Measurements from ENCODE around the gene IL22RA2.

Gene IL22RA2

DNA sequence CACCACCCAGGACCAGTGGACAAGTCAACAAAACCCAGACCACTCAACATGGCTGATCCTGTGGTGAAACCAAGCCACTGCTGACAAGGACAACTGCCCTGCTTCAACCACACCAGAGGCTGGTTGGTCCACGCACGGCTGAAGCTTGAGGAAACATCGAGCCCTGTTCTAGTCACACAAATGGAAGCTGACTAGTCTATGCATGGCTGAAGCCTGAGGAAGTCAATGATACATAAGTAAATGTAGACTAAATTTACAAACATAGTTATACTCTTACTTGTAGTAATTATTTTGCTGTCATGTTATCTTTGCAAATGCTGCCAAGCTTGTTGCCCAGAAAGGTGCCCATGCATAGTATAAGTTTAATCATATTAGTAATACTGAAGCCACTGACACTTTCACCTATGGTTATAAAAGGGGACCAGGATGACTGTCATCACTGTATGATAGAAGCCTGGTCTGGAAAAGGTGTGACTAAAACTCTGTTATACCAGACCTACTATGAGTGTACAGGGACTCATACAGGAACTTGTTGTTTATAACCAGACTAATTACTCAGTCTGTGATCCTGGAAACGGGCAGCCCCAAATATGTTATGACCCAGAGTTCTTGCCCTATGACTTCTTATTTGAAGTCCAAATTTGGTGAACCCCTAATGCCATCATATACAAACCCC is 5.6 kb downstream of the IL22RA2 start:
- no peak for DNase-seq (ENCODE audit: low read depth in 2 of 2)

DNA sequence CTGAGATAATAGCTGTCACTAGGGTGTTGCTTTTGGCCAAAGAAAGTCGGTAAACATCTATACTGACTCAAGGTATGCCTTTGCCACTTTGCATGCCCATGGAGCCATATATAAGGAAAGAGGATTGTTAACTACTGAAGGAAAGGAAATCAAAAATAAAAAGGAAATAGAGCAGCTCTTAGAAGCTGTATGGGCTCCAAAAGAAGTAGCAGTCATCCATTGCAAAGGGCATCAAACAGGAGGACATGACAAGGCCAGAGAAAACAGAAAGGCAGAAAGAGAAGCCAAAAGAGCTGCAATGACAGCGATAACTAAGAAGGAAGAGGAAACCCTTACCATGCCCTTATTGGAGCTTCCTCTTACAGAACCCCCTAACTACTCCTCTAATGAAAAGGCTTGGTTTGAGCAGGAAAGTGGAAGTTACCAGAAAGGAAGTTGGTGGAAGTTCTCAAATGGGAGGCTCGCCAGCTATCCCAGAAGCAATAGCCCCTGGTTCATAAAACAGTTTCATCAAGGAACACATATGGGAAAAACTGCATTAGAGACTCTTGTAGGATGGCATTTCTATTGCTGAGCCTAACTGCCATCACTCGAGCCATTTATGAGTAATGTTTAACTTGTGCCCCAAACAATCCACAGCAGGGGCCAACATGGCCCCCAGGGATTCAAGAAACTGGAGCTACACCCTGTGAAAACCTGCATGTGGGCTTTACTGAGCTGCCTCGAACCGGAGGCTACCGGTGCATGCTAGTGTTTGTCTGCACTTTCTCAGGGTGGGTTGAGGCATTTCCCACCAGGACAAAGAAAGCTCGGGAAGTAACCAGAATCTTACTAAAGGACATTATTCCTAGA is 7.0 kb downstream of the IL22RA2 start:
- DNase-seq (ENCODE audit: low read depth in 2 of 2), result no peak

DNA sequence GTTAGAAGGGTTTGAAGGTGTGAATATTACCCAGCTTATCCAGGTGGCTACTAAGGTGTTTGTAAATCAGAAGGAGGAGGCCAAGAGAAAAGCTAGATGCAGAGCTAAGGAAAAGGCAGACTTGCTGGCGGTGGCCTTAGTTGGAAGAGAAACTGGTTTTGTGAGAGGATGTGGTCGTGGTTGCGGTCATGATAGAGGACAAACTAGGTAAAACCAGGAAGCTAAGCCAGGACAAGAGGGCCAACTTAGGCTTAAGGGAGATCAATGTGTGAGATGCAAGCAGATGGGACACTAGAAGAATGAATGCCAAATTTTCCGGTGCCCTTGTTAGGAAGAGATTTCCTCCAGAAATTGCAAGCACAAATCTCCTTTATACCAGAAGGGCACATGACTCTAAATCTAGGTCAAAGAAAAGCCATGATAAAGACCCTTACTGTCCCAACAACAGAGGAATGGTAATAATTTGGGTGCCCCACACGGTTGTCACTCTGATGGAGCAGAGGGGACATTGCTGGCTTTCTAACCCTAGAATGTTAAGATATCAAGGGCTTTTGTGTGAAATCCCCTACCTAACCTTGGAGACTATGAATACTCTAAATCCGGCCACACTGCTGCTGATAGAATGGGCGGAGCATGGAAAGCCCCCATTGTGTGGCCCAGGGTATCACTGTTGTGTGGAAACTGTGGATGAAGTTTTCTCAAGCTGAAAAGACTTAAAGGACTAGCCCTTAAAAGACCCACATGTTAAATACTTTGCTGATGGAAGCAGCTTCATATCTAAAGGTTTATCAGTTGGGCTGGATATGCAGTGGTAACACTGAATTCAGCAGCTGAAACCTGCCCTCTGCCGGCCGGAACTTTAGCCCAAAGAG is 7.8 kb downstream of the IL22RA2 start:
- no peak for DNase-seq (ENCODE audit: low read depth in 2 of 2)

DNA sequence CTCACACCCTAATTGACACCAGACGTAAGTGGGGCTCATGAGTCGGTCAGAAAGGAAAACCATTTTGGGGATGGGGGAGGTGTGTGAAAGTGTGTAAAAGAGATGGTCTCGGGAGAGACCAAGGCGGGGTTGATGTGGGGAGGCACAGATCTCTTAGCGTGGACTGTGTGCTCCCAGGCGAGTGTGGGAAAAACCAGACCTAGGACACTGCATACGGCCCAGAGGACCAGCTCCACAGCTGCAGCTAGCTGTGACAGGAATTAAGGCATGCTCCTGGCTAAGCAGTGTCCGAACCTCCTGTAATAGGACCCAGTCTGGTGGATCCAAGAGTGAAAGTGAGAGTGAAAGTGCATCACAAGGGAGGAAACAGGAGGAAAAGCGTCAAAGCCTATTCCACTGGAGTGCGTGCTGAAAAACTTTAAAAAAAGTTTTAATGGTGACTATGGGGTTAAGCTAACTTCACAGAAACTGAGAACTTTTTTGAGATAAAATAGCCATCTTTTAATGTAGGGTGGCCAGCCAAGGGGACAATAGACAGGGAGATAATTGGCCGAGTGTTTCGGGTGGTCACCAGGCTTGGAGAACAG is 9.6 kb downstream of the IL22RA2 start:
- DNase-seq (ENCODE audit: low read depth in 2 of 2), result no peak

DNA sequence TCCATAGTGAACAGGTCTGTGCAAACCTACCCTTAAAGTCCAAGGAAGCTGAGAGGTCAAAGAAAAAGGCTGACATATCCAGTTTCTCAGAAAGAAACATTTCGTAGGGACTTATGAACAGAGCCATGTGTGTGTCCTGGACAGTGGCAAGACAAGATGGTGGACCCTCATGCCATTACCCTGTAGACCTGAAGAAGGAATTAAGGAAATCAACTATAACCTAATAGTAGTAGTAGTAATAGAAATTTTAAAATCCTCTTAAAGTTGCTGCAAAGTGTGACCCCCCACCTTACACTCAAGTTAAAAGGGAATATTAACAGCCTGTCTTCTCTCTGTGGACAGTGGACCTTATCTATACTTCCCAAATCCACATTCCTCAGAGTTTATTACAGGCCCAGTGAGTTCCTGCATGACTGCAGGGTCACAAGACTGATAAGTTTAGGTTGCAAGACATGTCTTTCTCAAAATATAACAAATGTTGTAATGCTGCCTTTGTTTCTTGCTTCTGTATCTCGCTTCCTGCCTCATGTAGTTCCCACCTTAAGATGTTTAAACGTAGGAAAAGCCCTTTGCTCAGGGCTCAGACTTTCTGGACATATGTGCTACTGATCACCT is 10.6 kb downstream of the IL22RA2 start:
- no peak for DNase-seq (ENCODE audit: low read depth in 2 of 2)

DNA sequence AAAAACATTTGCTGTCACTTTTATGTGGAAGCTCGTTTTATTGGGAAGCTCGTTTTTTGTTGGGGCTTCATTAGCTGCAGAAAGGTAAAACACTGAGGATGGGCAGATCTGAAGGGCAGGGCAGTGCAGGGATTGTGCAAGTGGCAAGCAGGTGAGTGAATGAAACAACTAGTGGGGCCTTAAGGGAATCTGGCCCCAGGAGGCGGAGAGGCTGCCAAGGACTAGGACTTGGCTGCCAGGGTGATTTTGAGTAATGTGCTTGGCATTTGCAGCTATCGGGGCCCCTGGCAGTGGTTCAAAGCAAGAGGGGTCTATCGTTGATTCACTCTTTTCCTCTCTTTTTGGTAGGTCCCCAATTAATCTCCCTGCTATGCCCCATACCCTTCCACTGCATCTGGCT is 11.5 kb downstream of the IL22RA2 start:
- DNase-seq (ENCODE audit: low read depth in 2 of 2), result no peak

DNA sequence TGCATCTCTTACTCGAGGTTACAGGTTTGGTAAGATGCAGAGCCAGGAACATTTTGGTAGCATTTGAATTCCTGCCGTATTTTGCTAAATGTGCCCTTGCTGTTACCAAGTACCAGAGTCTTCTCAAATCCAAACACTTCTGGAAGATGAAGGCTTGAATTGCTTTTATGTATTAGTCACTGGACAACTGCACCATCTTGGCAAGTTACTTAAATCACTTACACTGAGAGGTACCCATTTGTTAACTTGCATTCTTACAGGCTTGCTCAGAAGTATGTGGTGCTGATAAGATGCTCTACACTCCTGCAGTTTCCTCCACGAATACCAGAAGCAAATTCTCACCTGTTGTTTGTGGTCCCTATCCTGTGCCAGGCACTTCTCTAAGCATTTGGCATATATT is 12.7 kb downstream of the IL22RA2 start:
- DNase-seq (ENCODE audit: low read depth in 2 of 2), result no peak

DNA sequence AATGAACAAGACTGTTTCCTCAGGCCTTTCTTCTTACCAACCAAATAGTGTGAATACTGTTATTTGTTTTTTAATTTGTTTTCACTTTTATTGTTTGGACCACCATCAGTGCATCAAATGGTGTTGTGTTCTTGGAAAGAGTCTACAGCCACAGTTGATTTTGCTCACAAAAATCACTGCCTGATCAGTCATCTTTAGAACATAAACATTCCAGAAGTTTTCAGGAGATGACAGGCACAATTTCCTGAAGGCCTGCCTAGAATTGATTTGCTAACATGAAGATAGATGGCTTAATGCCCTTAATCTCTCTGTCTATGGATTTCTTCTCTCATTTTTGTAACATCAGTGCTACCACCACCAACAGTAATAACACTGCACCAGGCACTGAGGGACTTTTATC is 13.5 kb downstream of the IL22RA2 start:
- no peak for DNase-seq (ENCODE audit: low read depth in 2 of 2)

DNA sequence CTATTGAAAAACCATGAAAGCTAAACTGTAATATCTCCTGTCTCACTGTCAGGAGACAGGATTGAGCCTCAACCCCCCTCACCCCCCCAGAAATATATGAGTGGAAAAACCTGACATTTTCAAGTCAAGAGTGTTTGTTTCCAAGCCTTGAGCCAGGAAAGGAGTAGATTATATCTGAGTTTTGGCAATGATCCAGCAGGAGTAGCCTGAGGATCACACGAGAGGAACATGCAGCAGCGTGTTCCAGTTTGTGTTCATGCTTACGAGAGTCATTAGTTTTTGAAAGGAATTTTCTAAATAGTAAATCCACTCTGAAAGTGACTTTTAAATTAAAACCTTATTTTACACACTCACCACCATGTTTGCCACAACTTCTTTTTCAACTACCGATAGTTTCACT is 15.8 kb downstream of the IL22RA2 start:
- no peak for DNase-seq (ENCODE audit: low read depth in 2 of 2)

DNA sequence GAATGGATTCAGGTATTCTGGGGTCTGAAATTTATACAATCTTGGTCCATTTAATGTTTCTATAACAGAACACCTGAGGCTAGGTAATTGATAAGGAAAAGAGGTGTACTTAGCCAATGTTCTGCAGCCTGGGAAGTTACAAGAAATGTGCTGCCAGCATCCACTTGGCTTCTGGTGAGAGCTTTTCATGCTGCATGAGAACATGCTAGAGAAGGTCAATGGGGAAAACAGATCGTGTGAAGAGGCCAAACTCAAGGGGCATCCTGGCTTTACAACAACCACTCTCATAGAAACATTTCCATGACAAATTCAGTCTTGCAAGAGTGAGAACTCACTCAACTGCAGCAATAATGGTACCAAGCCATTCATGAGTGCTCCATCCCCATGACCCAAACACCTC is 16.8 kb downstream of the IL22RA2 start:
- DNase-seq (ENCODE audit: low read depth in 2 of 2), result no peak

DNA sequence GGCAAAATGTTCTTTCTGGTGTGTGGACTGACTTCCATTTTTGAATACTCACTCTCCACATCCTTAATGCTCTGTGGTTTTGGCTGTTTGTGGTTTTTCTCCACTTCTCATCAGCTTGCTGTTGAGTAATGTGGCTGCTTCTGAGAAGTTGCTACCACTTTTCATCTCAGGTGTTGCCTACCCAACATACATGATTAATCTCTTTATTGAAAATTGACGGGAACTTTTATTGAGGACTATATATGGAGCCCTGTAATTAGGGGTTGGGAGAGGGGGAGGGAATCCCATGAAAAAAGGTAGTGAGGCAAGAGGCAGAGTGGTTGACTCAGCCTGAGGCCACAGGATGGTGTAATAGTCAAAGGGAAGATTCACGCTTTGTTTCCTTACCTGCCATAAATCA is 17.6 kb downstream of the IL22RA2 start:
- no peak for DNase-seq (ENCODE audit: low read depth in 2 of 2)

DNA sequence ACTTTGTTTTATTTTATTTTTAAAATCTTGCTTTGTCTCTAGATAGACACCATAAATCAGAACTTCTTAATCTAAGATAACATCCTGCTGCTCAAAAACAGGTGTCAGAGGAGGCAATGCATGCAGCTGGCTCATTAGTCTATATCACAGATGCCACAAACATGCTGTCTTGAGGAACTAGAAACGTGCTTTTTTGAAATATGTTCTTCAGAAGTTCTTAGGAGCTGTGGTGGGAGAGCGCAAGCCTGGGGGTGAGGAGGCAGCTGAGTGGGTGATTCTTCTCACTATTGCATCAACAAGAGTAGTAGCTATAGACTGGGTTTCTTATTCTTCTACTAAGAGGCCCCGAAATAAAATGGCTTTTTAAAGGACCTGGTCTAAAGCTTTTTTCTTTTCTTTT is 23.4 kb downstream of the IL22RA2 start:
- DNase-seq (ENCODE audit: low read depth in 2 of 2), result no peak

DNA sequence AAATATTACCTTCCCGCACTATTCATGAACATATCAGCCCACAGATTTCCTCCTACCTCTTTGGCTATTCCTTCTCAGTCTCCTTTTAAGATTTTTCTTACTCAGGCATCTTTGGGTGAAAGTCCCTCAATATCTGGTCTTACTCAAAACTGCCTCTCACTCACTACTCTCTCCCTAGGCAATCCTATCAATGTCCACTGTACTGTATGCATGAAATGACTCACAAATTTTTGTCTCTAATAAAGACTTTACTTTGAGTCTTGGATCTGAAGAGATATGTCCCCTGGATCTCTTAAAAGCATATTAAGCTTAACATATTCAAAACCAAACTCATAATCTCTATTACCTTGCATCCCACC is 24.4 kb downstream of the IL22RA2 start:
- no peak for DNase-seq (ENCODE audit: low read depth in 2 of 2)

DNA sequence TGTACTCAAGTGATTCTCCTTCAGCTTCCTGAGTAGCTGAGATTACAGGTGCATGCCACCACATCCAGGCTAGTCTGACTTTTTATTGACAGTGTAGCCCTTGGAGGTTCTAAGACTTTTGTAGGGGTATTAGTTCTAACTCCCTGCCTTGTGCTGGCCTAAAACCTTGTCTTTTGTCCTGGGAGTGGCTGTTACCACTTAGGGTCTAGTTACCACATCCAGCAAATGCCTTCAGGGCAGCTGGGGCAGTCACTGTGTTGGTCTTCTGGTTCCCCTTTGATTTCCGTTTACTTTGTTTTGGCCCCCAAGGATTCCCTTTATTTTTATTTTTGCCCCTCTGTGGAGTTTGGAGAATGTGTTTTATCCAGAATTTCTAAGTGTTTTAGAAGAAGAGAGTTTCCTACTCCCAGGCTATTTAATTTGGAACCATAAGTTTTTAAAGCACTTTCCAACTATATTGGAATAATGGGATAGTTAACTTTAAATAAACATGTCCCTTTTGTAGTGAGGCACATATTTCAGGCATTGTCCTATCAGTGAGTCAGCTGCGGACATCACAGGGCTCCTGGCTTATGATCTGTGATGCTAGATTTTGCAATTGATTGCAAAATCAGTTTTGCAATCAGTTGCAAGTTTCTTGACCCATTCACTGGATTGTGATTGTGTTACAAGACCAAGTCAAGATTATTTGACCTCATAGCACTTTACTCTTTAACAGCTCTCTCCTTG is 25.0 kb downstream of the IL22RA2 start:
- DNase-seq (ENCODE audit: low read depth in 2 of 2), result no peak

DNA sequence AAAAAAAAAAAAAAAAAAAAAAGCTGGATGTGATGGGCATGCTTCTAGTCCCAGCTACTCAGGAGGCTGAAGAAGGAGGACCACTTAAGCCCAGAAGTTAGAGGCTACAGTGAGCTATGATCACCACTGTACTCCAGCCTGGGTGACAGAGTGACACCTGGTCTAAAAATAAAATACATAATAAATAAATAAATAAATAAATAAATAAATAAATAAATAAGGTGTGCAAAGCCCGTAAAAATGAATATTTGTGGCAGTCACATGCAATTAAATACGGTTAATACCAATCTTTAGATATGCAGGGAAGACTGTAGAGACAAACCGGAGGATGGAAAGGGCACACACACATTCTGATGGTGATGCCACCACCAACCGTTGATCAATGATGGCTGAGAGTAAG is 26.2 kb downstream of the IL22RA2 start:
- no peak for DNase-seq (ENCODE audit: low read depth in 2 of 2)

DNA sequence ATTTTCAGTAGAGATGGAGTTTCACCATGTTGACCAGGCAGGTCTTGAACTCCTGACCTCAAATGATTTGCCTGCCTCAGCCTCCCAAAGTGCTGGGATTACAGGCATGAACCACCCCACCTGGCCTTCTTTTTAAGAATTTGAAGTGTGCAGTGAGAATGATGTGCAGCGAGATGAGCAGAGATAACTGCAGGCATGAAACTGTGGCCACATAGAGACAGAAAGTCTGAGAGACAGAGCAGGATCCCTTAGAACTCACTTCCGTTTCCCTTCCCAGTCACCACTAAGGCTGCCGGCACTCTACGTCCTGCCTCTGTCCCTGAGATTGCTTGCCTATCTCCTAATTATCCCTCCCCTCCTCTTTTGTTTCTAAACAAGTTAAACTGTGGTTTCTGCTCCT is 27.2 kb downstream of the IL22RA2 start:
- DNase-seq (ENCODE audit: low read depth in 2 of 2), result no peak

DNA sequence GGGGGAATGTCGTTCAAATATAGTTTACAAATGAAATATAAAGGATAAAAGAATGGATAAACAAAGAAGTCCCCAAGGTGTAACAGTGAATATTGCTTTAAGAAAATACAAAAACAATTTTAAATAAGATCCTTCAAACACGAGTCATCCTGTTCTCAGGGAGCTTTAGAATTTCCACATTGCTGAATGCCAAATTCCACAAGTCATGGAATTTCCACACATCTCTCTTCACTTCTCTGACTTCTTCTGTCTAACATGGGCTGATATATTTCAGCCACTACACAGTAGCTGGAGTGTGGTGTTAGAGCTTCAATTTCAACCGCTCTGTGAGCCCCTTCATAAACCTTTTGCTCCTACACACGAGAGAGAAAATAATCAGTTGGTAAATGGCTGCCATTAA is 28.0 kb downstream of the IL22RA2 start:
- no peak for DNase-seq (ENCODE audit: low read depth in 2 of 2)

DNA sequence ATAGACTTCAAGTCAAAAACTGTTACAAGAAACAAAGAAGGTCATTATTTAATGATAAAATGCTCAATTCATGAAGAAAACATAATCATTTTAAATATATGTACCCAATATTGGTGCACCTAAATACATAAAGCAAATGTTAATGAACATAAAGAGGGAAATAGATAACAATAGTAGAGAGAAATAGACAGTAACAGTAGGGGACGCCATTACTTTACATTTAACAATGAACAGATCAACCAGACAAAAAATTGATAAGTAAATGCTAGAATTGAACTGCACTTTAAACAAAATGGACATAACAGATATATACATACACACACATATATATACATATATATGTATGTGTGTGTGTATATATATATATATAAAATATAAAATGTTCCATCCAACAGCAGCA is 37.4 kb downstream of the IL22RA2 start:
- no peak for DNase-seq (ENCODE audit: low read depth in 2 of 2)

DNA sequence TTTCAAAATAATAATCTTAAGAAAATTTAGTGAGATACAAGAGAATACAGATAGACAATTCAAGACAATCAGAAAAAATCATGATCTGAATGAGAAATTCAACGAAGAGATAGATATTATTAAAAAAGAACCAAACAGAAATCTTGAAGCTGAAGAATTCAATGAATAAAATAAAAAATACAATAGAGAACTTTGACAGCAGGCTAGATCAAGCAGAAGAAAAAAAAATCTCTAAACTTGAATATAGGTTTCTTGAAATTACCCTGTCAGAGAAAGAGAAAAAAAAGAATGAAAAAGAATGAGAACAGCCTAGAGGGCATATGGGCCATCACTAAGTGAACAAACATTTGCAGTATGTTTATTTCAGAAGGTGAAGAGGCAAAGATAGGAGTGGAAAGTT is 39.0 kb downstream of the IL22RA2 start:
- DNase-seq (ENCODE audit: low read depth in 2 of 2), result no peak

DNA sequence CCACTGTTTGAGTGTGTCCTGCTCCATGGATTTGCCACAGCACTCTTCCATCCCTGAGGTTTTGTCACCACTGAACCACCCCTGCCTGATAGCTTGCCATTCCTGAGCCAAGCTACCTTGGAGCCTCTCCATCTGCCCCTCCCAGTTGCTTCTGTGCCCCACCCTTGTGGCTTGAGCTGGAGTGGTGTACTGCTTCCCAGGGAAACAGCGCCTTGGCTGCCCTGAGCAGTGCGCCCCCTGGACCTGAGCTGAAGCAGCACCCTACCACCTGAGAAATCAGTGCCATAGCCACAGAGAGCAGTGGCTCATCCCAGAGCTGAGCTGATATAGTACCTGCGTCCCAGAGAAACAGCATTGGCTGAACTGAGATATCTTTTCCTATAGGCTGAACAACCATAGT is 40.3 kb downstream of the IL22RA2 start:
- DNase-seq (ENCODE audit: low read depth in 2 of 2), result no peak

DNA sequence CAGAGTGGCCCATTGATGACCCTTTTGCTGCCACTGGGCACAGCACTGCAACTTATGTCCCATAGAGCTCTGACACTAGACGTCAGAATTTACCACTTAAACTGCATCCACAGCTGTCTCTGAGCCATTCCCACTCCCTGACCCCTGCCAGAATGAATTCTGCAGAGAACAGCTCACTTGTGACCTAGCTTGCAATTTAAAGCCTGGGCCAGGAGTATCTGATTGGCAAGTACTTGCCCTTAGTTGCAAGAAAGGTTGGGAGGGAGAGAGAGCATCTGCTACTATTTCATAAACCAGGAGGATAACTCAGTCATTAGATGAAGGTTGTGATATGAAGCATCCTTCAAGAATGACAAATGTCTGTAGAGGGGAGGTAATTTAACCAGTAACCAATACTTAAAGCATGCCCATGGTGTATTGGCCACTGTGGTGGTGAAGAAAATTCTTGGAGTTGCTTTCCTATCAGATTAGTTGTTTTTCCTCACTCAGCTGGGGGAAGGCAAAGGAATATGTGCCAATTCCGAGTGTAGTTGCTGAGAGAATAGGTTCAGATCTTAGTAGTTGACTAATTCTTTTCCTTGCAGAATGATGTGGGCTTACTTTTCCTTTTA is 46.5 kb downstream of the IL22RA2 start:
- DNase-seq (ENCODE audit: low read depth in 2 of 2), result no peak

Measured in stimulated activated CD4-positive, alpha-beta T cell treated with anti-CD3 and anti-CD28 coated beads, Interleukin-1b, Interleukin-23, amount 100 ng/mL, for 1 hour (primary cell).